Ishikawa (cell line): ENCODE measurements around the gene ATP1A2.
A peak's percentile ranks its signal among the peaks of the same experiment; 100 is the strongest.

Source experiments
- CEBPB ChIP-seq: IDR thresholded peaks from 2 replicates; pipeline ENCODE4 v1.6.1; 2012
- CREB1 ChIP-seq: IDR thresholded peaks from 2 replicates; pipeline ENCODE4 v1.6.1; 2012; ENCODE audit warnings: low read depth
- EGR1 ChIP-seq: IDR thresholded peaks from 2 replicates; pipeline ENCODE4 v1.6.1; 2012
- EP300 ChIP-seq: IDR thresholded peaks from 2 replicates; pipeline ENCODE4 v1.6.1; 2012; ENCODE audit warnings: borderline replicate concordance
- FOXM1 ChIP-seq: IDR thresholded peaks from 2 replicates; pipeline ENCODE4 v1.6.1; 2012; ENCODE audit warnings: low read depth, borderline replicate concordance
- MAX ChIP-seq: IDR thresholded peaks from 2 replicates; pipeline ENCODE4 v1.6.1; 2012
- NFIC ChIP-seq: IDR thresholded peaks from 2 replicates; pipeline ENCODE4 v1.6.1; 2012
- RAD21 ChIP-seq: IDR thresholded peaks from 2 replicates; pipeline ENCODE4 v1.6.1; 2012; ENCODE audit warnings: low read depth
- TAF1 ChIP-seq: IDR thresholded peaks from 2 replicates; pipeline ENCODE4 v1.6.1; 2012; ENCODE audit warnings: low read depth, mild to moderate bottlenecking
- TCF12 ChIP-seq: IDR thresholded peaks from 2 replicates; pipeline ENCODE4 v1.6.1; 2012; ENCODE audit warnings: low read depth
- TEAD4 ChIP-seq: IDR thresholded peaks from 2 replicates; pipeline ENCODE4 v1.6.1; 2012
- USF1 ChIP-seq: IDR thresholded peaks from 2 replicates; pipeline ENCODE4 v1.6.1; 2012
- YY1 ChIP-seq: IDR thresholded peaks from 2 replicates; pipeline ENCODE4 v1.6.1; 2012; ENCODE audit warnings: low read depth
- ZBTB7A ChIP-seq: IDR thresholded peaks from 2 replicates; pipeline ENCODE4 v1.6.1; 2012; ENCODE audit warnings: low read depth
- TF ChIP-seq, protein P1 (sequence below): IDR thresholded peaks from 2 replicates; pipeline ENCODE4 v1.6.1; 2012; ENCODE audit warnings: low read depth, mild to moderate bottlenecking

The ATP1A2 gene

GRCh38 chr1:160070243-160071163 lies 45.1 kb upstream of the ATP1A2 start:
- TF ChIP-seq MAX, result 0 out of 2 replicates have a peak, but pooled peaks have one; percentile 20
- no peak for TF ChIP-seq EP300

DNA sequence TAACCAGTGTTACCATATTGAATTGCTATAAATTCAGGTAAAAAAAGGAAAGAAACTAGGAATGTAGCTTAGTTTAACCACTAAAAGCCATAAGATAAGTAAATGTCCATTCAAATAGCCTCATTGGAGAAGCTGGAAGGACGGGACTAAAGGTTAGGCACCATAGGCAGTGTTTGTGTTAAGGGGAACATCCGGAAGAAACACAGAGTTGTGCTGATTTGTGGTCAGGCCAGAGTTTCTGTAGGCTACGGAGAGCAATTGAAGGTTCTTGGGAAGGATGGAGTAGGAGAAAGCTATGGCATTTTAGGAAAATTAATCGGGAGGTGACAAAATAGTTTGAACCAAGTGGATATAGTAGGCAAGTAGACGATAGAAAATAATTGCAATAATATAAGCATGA lies 44.3 kb upstream of the ATP1A2 start:
- TF ChIP-seq TAF1, result no peak
- no peak for TF ChIP-seq TCF12
- TF ChIP-seq, protein P1, sequence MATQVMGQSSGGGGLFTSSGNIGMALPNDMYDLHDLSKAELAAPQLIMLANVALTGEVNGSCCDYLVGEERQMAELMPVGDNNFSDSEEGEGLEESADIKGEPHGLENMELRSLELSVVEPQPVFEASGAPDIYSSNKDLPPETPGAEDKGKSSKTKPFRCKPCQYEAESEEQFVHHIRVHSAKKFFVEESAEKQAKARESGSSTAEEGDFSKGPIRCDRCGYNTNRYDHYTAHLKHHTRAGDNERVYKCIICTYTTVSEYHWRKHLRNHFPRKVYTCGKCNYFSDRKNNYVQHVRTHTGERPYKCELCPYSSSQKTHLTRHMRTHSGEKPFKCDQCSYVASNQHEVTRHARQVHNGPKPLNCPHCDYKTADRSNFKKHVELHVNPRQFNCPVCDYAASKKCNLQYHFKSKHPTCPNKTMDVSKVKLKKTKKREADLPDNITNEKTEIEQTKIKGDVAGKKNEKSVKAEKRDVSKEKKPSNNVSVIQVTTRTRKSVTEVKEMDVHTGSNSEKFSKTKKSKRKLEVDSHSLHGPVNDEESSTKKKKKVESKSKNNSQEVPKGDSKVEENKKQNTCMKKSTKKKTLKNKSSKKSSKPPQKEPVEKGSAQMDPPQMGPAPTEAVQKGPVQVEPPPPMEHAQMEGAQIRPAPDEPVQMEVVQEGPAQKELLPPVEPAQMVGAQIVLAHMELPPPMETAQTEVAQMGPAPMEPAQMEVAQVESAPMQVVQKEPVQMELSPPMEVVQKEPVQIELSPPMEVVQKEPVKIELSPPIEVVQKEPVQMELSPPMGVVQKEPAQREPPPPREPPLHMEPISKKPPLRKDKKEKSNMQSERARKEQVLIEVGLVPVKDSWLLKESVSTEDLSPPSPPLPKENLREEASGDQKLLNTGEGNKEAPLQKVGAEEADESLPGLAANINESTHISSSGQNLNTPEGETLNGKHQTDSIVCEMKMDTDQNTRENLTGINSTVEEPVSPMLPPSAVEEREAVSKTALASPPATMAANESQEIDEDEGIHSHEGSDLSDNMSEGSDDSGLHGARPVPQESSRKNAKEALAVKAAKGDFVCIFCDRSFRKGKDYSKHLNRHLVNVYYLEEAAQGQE, result no peak
- TF ChIP-seq FOXM1, result no peak
- TF ChIP-seq YY1, result no peak
- no peak for TF ChIP-seq EGR1
- no peak for TF ChIP-seq ZBTB7A
- no peak for TF ChIP-seq RAD21
- TF ChIP-seq USF1, result no peak
- no peak for TF ChIP-seq CREB1
- TF ChIP-seq TEAD4, result no peak
- TF ChIP-seq MAX, result no peak

GRCh38 chr1:160074865-160075264 lies 40.7 kb upstream of the ATP1A2 start:
- no peak for TF ChIP-seq EGR1
- TF ChIP-seq MAX, result no peak
- no peak for TF ChIP-seq USF1
- no peak for TF ChIP-seq NFIC
- no peak for TF ChIP-seq EP300
- TF ChIP-seq, protein P1, result no peak
- no peak for TF ChIP-seq YY1
- TF ChIP-seq TCF12, result no peak
- TF ChIP-seq CEBPB, result no peak
- TF ChIP-seq FOXM1, result no peak
- TF ChIP-seq RAD21, result no peak
- no peak for TF ChIP-seq ZBTB7A
- TF ChIP-seq TAF1, result no peak
- no peak for TF ChIP-seq CREB1
- TF ChIP-seq TEAD4, result no peak

- TF ChIP-seq EP300 (no peak), TAF1 (no peak), CREB1 (no peak), MAX (no peak), ZBTB7A (no peak), TCF12 (no peak), NFIC (no peak), TEAD4 (no peak), RAD21 (no peak), CEBPB (no peak), USF1 (no peak), YY1 (no peak), FOXM1 (no peak), EGR1 (no peak)
- TF ChIP-seq, protein P1, result no peak
Measured at GRCh38 chr1:160075836-160076235, 39.7 kb upstream of the ATP1A2 start.
